Measurements from ENCODE around the gene AP1S3. TPM values are rescaled to one million over a fixed set of nuclear protein-coding genes. Genes with fewer than 3 reads are reported as not detected.

The AP1S3 gene
- total RNA-seq, 1 experiment from 2014 or later = 185 TPM

GRCh38 chr2:223712642-223713041 is 124.7 kb downstream of the AP1S3 start:
- ATAC-seq (no peak), DNase-seq (ENCODE audit: low read depth, low spot score) (no peak)
- Histone ChIP-seq H3K27ac (ENCODE audit: low read depth, low read length) (no peak overlapping the region), H3K9me3 (ENCODE audit: control insufficient read depth in 1 of 2, insufficient read depth in 1 of 2, low read depth in 1 of 2, low read length in 2 of 2) (no peaks in the 10 kb centered on the region), H3K4me3 (replicated peaks in 1 of 2; ENCODE audit: low read depth in 1 of 2, low read length in 2 of 2) (no peak overlapping the region), H3K36me3 (ENCODE audit: control insufficient read depth in 1 of 2, insufficient read depth in 2 of 2, low read length in 2 of 2) (no peaks in the 10 kb centered on the region; a peak in 1 of 4 replicates), H3K9ac (ENCODE audit: low read length) (no peak overlapping the region), H3K27me3 (ENCODE audit: insufficient read depth, low read length) (no peaks in the 10 kb centered on the region), H3K4me2 (ENCODE audit: low read length) (no peak overlapping the region), H3K79me2 (ENCODE audit: insufficient read depth, low read length) (no peaks in the 10 kb centered on the region), H3K4me1 (ENCODE audit: control insufficient read depth in 1 of 2, insufficient read depth in 2 of 2, low read length in 2 of 2) (peaks cover 2 to 9% of the 10 kb centered on the region in 2 experiments; a peak in 3 of 4 replicates), H4K20me1 (ENCODE audit: insufficient read depth) (no peaks in the 10 kb centered on the region), H3K9me2 (ENCODE audit: insufficient read depth) (no peaks in the 10 kb centered on the region), H2AFZ (ENCODE audit: low read depth, low read length, poor library complexity, severe bottlenecking) (no peak overlapping the region)
- intact Hi-C loops (cut with micrococcal nuclease) = no loop called here
- BruUV-seq (replicated peaks) = no TSS peak
- POLR2A ChIA-PET = interaction anchor here (1.8 to 3.3 kb wide), 3 partner anchors 9 to 15 kb away, joined by 6 to 15 read pairs (median 14); no protein-coding TSS in a partner anchor
- TF ChIP-seq ZBTB33 (IDR thresholded peaks at IDR 0.05; ENCODE audit: extremely low read depth, insufficient replicate concordance, low read length) (no peak), ELF1 (IDR thresholded peaks at IDR 0.05; ENCODE audit: borderline replicate concordance, low read depth) (no peak), POLR2AphosphoS5 (IDR thresholded peaks at IDR 0.05; ENCODE audit: low read depth, low read length) (no peak), POLR2A (IDR thresholded peaks at IDR 0.05; ENCODE audit: borderline replicate concordance, extremely low read depth, insufficient read depth, insufficient read length) (no peak), FOSL1 (IDR thresholded peaks at IDR 0.05; ENCODE audit: low read depth) (no peak), YY1 (IDR thresholded peaks at IDR 0.05; ENCODE audit: extremely low read depth, insufficient replicate concordance, low read depth, low read length) (no peak), TCF7L2 (IDR thresholded peaks at IDR 0.05; ENCODE audit: borderline replicate concordance, extremely low read depth, insufficient read depth, insufficient read length) (no peak), SRF (IDR thresholded peaks at IDR 0.05; ENCODE audit: low read depth) (no peak), JUND (IDR thresholded peaks at IDR 0.05) (no peak), RAD21 (IDR thresholded peaks at IDR 0.05; ENCODE audit: low read depth) (no peak), ZNF274 (IDR thresholded peaks at IDR 0.05; ENCODE audit: low read depth, low read length) (no peak), EGR1 (IDR thresholded peaks at IDR 0.05; ENCODE audit: low read depth) (no peak), EZH2 (IDR thresholded peaks at IDR 0.05) (no peak), CEBPB (IDR thresholded peaks at IDR 0.05; ENCODE audit: low read depth) (no peak), SP1 (IDR thresholded peaks at IDR 0.05; ENCODE audit: low read depth) (no peak), EZH2phosphoT487 (IDR thresholded peaks at IDR 0.05; ENCODE audit: borderline replicate concordance) (no peak), ZFX (IDR thresholded peaks at IDR 0.05) (no peak), CTCF (IDR thresholded peaks at IDR 0.05 in 2 of 3, conservative IDR thresholded peaks at IDR 0.05 in 1 of 3; ENCODE audit: borderline replicate concordance in 1 of 3, insufficient read depth in 1 of 3, low read depth in 2 of 3, low read length in 2 of 3) (no peak)
- TF ChIP-seq, protein P1, sequence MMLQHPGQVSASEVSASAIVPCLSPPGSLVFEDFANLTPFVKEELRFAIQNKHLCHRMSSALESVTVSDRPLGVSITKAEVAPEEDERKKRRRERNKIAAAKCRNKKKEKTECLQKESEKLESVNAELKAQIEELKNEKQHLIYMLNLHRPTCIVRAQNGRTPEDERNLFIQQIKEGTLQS (IDR thresholded peaks at IDR 0.05) = no peak
- RAD21 ChIA-PET (ENCODE audit: low non-redundant PET in 1 of 2, low total read pairs in 2 of 2, uncharacterized antibody in 2 of 2, unreplicated experiment in 2 of 2) = no interaction called here
- CTCF ChIA-PET = interaction anchor here (1.0 kb wide), 1 partner anchor 15 kb away, joined by 3 read pairs; no protein-coding TSS in a partner anchor
